HG02970 (cell line): ENCODE results near the gene TGFBR3.

Experiments
- ATAC-seq: cut with Tn5 transposase; IDR thresholded peaks from one replicate; pipeline ENCODE4 v1.9.1; 2021; ENCODE audit warnings: mild to moderate bottlenecking, moderate library complexity, moderate number of reproducible peaks; ENCODE audit not compliant: unreplicated experiment, low FRiP score

Gene TGFBR3

DNA sequence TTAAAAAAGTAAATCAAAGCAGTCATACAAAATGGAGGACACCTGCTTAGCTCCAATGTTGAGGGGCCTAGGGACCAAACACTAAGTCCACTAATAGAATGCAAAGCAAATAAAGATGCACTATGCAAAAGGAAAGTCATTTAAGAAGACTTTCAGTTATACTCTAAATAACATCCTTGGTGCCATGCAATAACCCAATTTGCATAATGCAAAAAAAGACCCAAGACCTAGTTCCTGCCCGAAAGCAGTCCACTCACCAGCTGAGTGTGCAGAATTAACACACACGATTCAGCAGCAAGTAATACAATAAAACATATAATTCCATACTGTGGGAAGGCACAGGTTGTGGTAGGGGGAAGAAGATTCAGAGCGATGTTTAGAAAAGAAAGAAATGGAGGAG lies 101.8 kb downstream of the TGFBR3 start:
- ATAC-seq: no peak

DNA sequence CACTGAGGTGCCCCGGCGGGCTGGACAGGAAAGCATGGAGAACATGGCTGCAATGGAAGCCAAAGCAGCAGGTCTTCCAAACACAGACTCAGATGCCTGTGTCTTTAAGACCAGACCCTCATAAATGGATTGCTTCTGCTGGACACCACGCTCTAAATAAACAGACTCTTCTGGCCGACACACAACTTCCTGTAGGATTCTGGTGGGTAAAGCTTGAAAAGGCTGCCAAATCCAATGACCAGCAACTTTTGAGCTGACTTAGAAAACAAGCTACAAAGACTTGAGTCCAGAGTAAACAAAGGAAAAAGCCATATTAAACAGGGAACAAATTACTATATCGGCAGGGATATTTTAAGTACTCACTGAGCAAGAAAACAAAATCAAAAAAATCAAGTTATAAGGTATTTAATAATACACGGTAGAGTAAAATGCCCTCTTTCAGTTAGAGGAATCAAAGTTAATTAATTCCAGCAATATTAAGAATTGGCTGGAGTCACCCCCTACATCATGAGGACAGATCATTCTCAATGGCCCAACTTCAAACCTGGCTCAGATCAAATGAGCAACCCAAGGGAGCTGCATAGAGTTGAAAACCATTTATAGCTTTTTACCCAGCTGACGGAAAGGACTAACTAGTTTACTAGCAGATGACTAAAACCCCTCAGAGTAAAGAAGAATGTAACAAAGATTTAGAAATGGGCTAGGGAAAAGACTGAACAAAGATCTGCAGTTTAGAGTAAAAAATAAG lies 102.4 kb downstream of the TGFBR3 start:
- ATAC-seq: no peak

DNA sequence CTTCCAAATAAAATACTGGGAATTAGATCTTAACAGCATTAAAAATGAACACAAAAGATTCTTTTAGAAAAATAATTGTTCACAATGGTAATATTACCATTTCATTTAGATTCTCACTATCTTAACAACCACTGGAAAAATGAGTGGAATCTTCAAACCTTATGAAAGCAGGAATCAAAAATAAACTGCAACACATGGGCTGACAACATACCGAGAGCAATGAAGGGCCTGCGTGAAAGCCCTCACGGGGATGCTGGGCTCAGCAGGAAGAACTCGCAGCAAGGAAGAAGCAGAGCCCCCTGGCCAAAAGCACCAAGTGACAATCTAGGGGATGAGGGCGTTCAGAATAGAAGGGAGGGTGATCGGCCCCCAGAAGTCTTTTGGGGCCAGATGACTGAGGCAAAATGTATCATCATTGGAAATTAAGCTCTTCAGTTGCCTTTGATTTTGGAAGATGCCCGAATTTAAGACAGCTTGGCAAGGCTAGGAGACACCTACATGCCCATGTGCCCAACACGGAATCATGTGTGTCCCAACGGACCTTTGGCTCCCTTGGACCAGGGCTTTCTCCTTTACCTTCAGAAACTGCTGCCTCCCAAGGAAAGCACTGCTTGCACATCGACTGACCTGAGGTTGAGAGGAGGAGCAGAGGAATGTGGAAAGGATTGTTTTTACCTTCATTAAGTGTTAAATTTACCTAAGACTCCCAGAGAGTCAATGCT lies 103.9 kb downstream of the TGFBR3 start:
- ATAC-seq: no peak

DNA sequence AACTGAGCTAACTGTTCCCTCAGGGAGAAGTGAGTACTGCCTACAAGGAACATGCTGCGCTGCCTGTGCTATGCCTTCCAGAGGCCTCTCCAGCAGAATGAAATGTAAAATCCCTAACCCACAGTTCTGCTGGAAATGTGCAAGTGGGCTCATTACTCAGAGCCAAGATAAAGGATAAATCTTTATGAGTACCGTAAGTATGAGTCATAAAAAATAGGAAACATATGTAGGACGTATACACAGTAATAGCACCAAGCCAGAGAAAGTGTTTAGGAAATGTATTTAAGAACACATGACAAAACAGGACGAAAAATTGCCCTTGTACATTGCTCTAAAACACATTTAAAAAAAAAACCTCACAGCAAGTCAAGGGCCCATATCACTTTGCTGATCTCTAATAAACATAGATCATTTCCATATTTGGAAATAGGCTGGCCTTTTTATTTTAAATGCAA lies 104.6 kb downstream of the TGFBR3 start:
- ATAC-seq: no peak

DNA sequence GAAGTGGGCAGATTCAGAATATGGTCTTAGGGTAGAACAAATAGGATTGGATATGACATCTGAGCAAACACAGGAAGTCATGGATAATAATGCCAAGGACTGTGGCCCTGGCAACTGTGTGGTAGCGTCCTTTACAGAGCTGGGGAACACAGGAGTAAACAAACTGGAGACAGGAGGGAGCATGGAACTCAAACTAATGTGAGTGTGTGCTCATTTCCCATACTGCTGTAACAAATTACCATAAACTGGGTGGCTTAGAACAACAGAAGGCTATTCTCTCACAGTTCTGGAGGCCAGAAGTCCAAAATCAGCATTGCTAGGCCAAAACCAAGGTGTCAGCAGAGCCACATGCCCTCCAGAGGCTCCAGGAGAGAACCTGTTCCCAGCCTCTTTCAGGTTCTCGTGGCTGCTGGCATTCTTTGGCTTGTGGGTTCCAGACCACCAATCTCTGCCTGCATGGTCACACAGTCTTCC lies 106.4 kb downstream of the TGFBR3 start:
- no peak for ATAC-seq

DNA sequence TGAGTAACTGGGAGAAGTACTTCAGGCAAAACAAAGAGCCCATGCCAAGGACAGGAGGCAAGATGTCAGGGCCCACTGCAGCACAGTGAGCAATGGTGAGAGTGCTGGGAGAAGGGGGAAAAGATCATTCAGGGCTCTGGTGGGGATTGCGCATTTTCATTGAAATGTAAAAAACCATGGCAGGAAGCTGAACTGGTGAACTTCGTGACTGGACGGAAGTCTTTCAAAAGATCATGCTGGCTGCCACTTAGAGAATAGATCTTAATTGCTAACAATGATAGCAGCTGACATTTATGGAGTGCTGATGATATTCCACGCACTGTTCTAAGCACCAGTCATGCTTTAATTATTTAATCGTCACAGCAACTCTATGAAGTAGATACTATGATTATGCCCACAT lies 107.0 kb downstream of the TGFBR3 start:
- no peak for ATAC-seq

DNA sequence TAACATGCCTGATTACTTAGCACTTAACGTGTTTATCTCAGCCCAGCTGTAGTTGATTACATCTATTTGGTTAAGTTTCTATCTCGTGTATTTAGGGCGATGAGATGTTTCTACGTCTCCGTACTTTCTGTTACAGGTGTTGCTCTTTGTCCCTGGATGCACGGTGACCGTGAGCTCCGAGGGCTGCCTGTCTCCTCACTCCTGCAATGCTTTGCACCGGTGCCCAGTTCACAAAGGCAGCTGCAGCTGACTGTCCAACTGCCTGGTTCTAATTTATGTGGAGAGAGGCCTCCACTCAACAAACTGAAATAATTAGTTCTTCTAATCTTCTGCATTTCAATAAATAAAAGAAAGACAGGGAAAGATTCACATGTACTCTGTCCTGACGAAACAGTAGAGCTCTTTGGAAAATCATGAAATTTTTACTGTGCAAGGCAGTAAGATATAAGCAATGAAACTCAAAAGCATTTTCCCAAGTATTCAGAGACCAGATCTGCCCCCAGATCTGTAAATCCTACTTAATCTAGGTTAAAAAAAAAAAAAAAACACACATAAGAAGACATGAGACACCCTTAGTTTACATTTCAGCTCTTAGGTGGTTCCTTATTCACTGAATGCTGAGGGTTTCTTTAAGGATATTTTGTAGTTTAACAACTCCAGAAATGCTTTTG lies 108.2 kb downstream of the TGFBR3 start:
- ATAC-seq: no peak

DNA sequence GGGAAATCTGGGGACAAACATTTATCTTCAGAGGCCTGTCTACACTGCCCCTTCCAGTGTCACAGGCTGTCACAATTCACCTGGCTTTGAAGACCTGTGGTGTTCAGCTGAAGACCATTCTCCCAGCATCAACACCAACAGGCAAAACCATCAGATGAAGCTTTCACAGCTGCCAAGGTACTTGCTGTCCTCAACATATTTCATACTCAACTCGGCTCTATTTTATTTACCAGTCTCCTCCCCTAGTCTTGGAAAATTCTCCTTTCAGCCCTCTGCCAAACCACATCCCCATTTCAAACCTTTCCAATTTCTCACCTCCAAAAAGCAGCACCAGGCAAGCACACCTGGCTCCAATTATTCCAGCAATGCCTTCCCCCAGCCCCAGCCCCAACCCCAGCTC lies 108.8 kb downstream of the TGFBR3 start:
- ATAC-seq: no peak

DNA sequence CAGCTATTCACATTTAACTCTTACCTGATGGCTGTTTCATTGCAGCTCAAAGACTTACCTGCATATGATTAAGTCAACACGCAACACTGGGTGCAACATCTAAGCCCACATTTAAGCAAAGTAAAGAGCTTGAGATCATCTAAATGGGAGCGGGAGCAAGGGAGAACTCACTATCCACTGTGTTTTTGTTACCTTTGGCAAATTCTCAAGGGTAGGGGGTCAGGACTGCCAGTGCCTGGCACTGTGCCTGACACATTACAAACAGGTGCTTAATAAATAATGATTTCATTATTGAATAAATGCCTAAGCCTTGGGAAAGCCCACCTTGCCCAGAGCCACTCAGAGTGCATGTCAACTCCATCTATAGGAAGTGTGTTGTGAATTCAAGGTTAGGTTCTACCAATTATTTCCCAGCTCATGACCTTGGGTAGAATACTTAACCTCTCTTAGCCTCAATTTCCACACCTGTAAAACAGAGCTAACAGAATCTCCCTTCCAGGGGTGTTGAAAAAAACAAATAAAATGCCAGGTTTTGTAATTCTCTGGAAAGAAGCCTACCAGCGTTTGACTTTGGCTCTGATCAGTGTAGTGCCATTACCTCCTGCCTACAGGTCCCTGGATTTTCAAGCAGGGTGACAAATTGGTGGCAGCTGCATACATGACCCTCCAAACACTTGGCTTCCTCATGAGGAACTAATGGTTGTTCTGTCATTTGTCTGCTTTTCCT lies 109.7 kb downstream of the TGFBR3 start:
- ATAC-seq: no peak

DNA sequence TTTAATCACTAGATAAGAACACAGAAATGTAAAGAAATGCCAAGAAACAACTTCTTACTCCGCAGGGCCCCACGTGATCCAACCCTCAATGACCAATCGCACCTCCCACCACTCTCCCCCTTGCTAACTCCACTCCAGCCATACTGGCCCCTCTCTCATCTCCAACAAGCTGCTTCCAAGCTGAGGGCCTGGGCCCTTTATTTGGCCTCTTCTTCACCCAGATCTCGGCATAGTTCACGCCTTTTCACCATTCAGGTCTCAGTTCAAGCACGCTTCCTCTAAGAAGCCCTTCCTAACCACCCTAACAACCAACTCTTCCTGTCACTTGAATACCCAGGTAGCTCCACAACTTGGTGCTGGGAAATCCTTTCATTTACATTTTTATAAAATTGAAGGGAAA lies 110.7 kb downstream of the TGFBR3 start:
- ATAC-seq: no peak

DNA sequence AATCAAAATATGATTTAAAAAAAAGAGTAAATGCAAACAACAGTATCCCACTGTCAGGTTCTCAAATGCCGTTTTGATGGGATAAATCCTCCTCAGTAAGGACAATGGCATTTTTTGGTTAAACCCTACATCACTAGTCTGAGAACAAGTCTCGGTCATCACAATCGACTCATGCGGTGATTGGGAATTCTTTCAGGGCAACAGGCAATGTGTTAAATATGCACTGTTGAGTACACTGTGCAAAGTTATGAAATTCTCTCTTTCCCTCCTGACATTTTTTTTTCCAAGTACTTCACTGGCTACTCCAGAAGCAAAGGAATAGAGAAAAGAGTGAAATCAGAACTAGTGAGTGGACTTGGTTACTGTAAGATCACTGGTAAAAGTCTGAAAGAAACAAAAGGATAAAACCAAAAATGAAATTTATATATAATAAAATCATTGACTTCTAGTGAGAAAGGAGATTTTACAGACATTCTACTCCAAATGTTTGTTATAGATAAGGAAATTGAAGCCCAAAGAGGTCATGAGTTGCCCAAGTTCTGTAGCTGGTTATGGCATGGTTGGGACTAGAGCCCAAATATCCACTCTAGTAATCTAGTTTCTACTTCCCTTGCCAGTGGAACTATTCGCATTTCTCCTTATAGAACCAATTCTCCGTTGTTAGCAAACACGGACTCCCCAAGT lies 111.3 kb downstream of the TGFBR3 start:
- ATAC-seq: no peak

DNA sequence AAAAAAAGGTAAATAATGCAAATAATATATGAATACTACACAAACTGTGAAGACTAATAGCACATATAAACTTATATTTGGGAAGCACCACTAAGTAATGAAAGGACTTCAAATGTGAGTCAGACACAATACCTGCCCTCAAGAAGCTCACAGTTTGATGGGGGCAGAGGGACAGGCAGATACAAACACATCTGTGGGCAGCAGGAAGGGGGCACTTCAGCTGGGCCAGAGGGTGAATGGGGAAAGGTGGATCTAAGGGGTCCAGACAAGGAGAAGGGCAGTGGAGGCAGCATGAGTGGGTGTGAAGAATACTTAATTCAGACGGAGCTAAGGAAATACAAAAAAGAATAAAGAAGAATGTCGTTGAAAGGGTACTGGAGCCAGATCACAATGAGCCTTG lies 114.2 kb downstream of the TGFBR3 start:
- ATAC-seq: no peak

DNA sequence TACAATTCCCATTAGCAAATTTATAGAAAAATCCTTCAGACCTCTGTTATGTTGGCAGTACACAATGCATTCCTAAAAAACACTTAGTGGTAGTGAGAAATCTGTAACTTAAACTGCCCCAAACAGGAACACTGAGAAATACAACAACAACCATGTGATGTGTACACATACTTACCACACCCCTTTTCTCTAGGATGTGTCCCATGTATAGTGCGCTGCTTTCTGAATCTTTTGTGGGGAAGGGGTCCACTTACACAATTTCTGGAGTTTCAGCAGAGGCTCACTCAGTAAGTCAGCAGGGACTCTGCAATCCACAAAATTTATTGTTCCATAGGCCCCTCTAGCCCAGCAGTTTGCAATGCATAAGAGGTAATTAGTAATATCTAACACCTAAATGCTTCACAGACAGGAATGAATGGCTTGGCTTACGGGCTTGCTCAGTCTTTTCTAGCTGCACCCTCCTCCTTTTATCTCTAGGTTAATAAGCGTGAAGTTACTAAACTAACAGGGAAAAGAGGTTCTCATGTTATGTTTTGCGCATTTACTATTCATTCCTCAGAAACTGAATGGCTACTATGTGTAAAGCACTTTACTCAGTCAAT lies 115.2 kb downstream of the TGFBR3 start:
- ATAC-seq: no peak

DNA sequence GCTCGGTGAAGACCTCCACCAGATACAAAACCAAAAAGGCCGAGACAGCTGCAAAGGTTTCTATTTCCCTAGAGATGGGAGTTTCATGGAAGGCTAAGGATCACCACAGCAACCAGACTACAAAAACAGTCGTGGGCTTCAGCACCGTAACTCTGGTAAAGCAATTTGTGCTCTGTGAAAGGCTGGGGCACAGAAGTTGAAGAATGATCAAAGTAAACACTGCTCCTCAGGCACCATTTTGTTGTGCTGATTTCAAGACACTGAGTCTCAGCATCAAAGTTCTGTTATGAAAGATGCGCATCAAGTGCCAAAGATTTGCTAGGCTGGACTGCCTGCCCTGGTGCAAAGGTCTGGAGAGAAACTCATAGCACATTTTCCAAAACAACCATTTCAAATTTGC lies 116.2 kb downstream of the TGFBR3 start:
- ATAC-seq: no peak

DNA sequence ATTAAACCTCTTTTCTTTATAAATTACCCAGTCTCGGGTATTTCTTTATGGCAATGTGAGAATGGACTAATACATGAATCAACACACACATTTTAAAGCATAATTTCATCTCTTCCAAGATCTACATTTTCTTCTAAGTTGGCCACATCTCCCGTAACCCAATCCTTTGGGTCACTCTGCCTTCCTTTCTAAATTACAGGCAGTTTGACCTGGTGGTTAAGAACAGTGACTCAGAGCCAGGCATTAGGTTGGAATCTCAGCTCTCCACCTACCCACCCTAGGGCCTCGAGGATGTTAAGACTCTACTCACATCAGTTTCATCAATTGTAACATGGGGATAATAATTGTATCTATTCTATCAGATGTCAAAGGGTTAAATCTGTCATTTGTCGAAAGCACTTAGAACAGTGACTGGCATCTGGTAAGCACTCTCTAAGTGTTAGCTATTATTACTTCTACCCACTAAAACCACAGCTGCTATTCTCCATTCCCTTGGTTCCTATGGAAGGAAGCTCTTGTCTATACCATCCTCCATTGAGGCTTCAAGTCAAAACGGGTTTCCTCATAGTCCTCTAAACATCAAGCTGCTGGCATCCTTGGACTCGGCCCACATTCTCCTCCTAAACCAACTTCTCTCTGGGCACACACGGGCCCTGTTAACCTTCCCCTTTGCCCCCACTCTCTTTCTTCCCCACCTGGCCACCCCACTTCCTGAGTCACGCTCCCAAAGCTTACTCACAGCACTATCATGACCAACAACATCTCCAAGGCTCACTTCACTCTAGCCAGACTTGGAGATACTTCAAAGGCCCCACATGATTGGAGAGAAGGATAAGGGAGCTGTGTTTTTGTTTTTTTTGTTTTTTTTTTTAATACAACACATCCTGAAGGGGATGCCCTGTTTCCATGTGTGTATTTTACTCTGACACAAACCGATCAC lies 116.9 kb downstream of the TGFBR3 start:
- no peak for ATAC-seq

DNA sequence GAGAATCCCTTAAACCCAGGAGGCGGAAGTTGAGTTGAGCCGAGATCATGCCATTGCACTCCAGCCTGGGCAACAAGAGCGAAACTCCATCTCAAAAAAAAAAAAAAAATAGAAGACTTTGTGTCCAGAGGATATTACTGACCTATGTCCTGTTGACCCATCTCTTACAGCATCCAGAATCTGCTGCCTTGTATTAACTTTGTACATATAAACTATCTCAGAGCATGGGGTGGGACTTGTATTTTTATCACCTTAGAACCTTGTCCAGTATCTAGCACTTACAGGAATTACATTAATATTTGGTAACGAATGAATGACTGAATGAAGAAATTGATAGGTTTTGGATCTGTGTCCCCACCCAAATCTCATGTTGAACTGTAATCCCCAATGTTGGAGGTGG lies 117.8 kb downstream of the TGFBR3 start:
- no peak for ATAC-seq

DNA sequence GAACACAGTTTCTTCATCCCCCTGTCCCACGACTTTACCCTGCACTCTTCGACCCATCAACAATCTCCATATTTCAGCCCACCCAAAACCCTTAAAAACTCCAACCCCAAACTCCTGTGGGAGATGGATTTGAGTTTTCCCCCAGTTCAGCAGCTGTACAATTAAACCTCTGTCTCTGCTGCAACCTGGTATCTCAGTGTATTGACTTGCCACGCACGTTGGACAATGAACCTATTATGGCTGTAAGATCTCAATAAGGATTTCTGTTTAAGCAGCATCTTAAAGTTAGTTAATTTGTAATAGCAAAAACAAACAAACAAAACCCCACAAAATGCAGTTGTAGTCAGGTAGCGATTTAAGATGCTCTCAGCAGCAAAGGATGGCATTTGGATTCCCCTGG lies 119.1 kb downstream of the TGFBR3 start:
- ATAC-seq: no peak

DNA sequence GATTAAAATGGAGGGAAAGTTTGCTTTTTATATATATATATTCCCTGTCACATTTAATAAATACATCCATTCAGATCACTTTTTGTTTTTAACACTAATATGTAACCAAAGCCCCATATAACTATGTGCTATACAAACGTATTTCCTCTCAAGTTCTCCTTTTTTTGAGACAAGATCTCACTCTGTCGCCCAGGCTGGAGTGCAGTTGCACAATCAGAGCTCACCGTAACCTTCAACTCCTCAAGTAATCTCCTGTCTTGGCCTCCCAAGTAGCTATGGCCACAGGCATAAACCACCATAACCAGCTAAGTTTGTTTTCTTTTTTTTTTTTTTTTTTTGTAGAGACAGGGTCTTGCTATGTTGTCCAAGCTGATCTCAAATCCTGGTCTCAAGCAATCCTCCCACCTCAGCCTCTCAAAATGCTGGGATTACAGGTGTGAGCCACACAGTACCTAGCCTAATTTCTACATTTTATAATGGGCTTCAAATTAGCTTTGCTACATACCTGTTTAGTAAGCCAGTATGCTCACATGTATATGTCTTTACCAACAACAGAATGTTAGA lies 120.0 kb downstream of the TGFBR3 start:
- no peak for ATAC-seq
